Measurements from ENCODE around the gene ADRA2B. TPM values are rescaled to one million over a fixed set of nuclear protein-coding genes. Genes with fewer than 3 reads are reported as not detected.

The ADRA2B gene
- total RNA-seq, 1 experiment from 2014 or later, result 0.28 TPM

- ATAC-seq, result no peak
- Histone ChIP-seq H3K9me3 (ENCODE audit: control insufficient read depth, insufficient read depth, low read depth, low read length) (no peaks in the 10 kb centered on the region), H3K4me1 (ENCODE audit: control insufficient read depth, insufficient read depth, low read length) (no peaks in the 10 kb centered on the region), H3K27ac (ENCODE audit: low read length) (no peak overlapping the region), H3K27me3 (ENCODE audit: control insufficient read depth, insufficient read depth, low read length) (no peaks in the 10 kb centered on the region; the same call in 1 of the 2 replicates), H3K36me3 (ENCODE audit: control insufficient read depth, insufficient read depth, low read length) (no peaks in the 10 kb centered on the region), H3K4me3 (ENCODE audit: low read depth in 2 of 2, low read length in 2 of 2) (no peak overlapping the region)
- intact Hi-C loops (cut with micrococcal nuclease; ENCODE audit: unreplicated experiment) (no loop called here), in situ Hi-C loops (cut with HindIII; ENCODE audit: low pct_unique_long_range_greater_than_20kb, low sequenced_read_pairs) (no loop called here)
- ChIA-PET POLR2A (no interaction called here), CTCF (no interaction called here)
- TF ChIP-seq REST (IDR thresholded peaks at IDR 0.05; ENCODE audit: insufficient read depth in 1 of 2, low read depth in 2 of 2, low read length in 1 of 2), result no peak
- TF ChIP-seq SIN3A (IDR thresholded peaks at IDR 0.05; ENCODE audit: borderline replicate concordance, insufficient read depth, low read depth, low read length), result no peak
- TF ChIP-seq TCF7L2 (IDR thresholded peaks at IDR 0.05; ENCODE audit: low read depth, low read length), result no peak
- TF ChIP-seq POLR2AphosphoS5 (IDR thresholded peaks at IDR 0.05; ENCODE audit: low read depth, low read length), result no peak
- no peak for TF ChIP-seq CTCF (IDR thresholded peaks at IDR 0.05)
- DNase-seq (ENCODE audit: low read depth, low spot score), result no peak
- no TSS peak for BruUV-seq (replicated peaks)
Measured at GRCh38 chr2:96122391-96122790, 6.0 kb upstream of the ADRA2B start.

- Histone ChIP-seq H3K27me3 (ENCODE audit: control insufficient read depth, insufficient read depth, low read length) (no peaks in the 10 kb centered on the region; the same call in 1 of the 2 replicates), H3K4me1 (ENCODE audit: control insufficient read depth, insufficient read depth, low read length) (no peaks in the 10 kb centered on the region), H3K9me3 (ENCODE audit: control insufficient read depth, insufficient read depth, low read depth, low read length) (no peaks in the 10 kb centered on the region), H3K27ac (ENCODE audit: low read length) (no peak overlapping the region), H3K4me3 (ENCODE audit: low read depth in 2 of 2, low read length in 2 of 2) (no peak overlapping the region), H3K36me3 (ENCODE audit: control insufficient read depth, insufficient read depth, low read length) (no peaks in the 10 kb centered on the region)
- ATAC-seq (no peak), DNase-seq (ENCODE audit: low read depth, low spot score) (no peak)
- BruUV-seq (replicated peaks), result no TSS peak
- ChIA-PET CTCF (no interaction called here), POLR2A (no interaction called here)
- in situ Hi-C loops (cut with HindIII; ENCODE audit: low pct_unique_long_range_greater_than_20kb, low sequenced_read_pairs) (no loop called here), intact Hi-C loops (cut with micrococcal nuclease; ENCODE audit: unreplicated experiment) (no loop called here)
- TF ChIP-seq REST (IDR thresholded peaks at IDR 0.05; ENCODE audit: insufficient read depth in 1 of 2, low read depth in 2 of 2, low read length in 1 of 2) (no peak), TCF7L2 (IDR thresholded peaks at IDR 0.05; ENCODE audit: low read depth, low read length) (no peak), POLR2AphosphoS5 (IDR thresholded peaks at IDR 0.05; ENCODE audit: low read depth, low read length) (no peak), SIN3A (IDR thresholded peaks at IDR 0.05; ENCODE audit: borderline replicate concordance, insufficient read depth, low read depth, low read length) (no peak), CTCF (IDR thresholded peaks at IDR 0.05) (no peak)
Measured at GRCh38 chr2:96121414-96121813, 5.0 kb upstream of the ADRA2B start.
